Activated CD4-positive, alpha-beta T cell treated with anti-CD3 and anti-CD28 coated beads, Interleukin-2, Interleukin-4, amounts not matched to agents 100 ng/mL and 50 ng/mL, durations not matched to agents 16 hours and 8 hours (primary cell): Measurements from ENCODE around the gene APRT.
A peak's percentile ranks its signal among the peaks of the same experiment; 100 is the strongest.

ENCODE experiments used
- DNase-seq: peaks from one replicate; pipeline ENCODE4 v3.0.0-alpha.2; 2020; ENCODE audit warnings: low spot score

APRT gene

GRCh38 chr16:88787579-88788314, 24.0 kb downstream of the APRT start:
- no peak for DNase-seq

- peak; percentile 72 for DNase-seq
Measured at GRCh38 chr16:88785106-88785924, 26.4 kb downstream of the APRT start, which contains the start of gene PIEZO1. PIEZO1 (minus strand) TSS chr16:88785220; CDS start chr16:88784964, 256 bp downstream.

GRCh38 chr16:88784856-88785105, 26.9 kb downstream of the APRT start:
- no peak for DNase-seq

GRCh38 chr16:88784074-88784855, 27.5 kb downstream of the APRT start:
- DNase-seq: no peak

GRCh38 chr16:88783391-88784073, 28.2 kb downstream of the APRT start:
- DNase-seq: no peak

GRCh38 chr16:88782454-88783390, 29.0 kb downstream of the APRT start:
- peak; percentile 90 for DNase-seq

GRCh38 chr16:88781140-88782077, 30.3 kb downstream of the APRT start:
- DNase-seq: peak; percentile 82

GRCh38 chr16:88780142-88781062, 31.3 kb downstream of the APRT start:
- no peak for DNase-seq

GRCh38 chr16:88779406-88780141, 32.2 kb downstream of the APRT start:
- no peak for DNase-seq

- DNase-seq: no peak
Measured at GRCh38 chr16:88778541-88779065, 33.1 kb downstream of the APRT start.

- no peak for DNase-seq
Measured at GRCh38 chr16:88778271-88778525, 33.5 kb downstream of the APRT start.

- no peak for DNase-seq
Measured at GRCh38 chr16:88777471-88778270, 34.1 kb downstream of the APRT start.

- DNase-seq: no peak
Measured at GRCh38 chr16:88775825-88776224, 35.9 kb downstream of the APRT start.

- no peak for DNase-seq
Measured at GRCh38 chr16:88774544-88775393, 37.0 kb downstream of the APRT start.

GRCh38 chr16:88773812-88774291, 37.9 kb downstream of the APRT start:
- DNase-seq: no peak
